Smooth muscle cell of the brain vasculature (primary cell): ENCODE data around the gene PCDHA10.
"Not testable (repeated sequence)": the region's sequence is repeated elsewhere in the genome, so short reads cannot be mapped to it uniquely, and the experiment has no call there.

Experiments used
- DNase-seq: peaks from one replicate; pipeline ENCODE4 v3.0.0-alpha.2; 2012; ENCODE audit warnings: low read depth, low spot score

PCDHA10 gene

GRCh38 chr5:140855772-140856674 is at the start of gene PCDHA10:
TSS of gene PCDHA10 (plus strand) at chr5:140855897. CDS start at chr5:140856049, 152 bp downstream.
- no peak for DNase-seq

DNA sequence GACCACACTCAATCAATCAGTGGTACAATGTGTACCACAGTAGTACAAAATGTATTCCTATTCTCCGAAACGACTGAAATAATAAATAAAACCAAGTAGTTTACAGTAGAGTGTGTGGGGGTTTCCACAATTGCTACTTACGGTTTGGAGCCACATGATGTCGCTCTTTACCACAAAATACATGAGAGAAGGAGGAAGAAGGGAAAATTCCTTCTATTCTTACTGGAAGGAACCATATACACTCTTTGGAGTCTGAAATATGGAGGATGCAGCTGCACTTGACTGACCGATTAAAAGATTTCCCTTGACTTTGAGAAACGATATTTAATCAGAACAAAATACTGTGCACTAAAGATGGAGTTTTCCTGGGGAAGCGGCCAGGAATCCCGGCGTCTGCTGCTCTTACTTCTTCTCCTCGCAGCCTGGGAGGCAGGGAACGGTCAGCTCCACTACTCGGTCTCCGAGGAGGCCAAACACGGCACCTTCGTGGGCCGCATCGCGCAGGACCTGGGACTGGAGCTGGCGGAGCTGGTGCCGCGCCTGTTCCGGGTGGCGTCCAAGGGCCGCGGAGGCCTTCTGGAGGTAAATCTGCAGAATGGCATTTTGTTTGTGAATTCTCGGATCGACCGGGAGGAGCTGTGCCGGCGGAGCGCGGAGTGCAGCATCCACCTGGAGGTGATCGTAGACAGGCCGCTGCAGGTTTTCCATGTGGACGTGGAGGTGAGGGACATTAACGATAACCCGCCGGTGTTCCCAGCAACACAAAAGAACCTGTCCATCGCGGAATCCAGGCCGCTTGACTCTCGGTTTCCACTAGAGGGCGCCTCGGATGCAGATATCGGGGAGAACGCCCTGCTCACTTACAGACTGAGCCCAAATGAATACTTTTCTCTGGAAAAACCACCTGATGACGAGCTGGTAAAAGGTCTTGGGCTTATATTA is 48.6 kb upstream of the PCDHA10 start, which contains the start of gene PCDHA4:
TSS of gene PCDHA4 (plus strand) at position 235 of the 942 bp plus-strand sequence.
- DNase-seq: no peak

GRCh38 chr5:140808241-140808888 is 47.3 kb upstream of the PCDHA10 start:
- not testable (repeated sequence) for DNase-seq

GRCh38 chr5:140808889-140809291 is 46.8 kb upstream of the PCDHA10 start:
- DNase-seq: no peak

DNA sequence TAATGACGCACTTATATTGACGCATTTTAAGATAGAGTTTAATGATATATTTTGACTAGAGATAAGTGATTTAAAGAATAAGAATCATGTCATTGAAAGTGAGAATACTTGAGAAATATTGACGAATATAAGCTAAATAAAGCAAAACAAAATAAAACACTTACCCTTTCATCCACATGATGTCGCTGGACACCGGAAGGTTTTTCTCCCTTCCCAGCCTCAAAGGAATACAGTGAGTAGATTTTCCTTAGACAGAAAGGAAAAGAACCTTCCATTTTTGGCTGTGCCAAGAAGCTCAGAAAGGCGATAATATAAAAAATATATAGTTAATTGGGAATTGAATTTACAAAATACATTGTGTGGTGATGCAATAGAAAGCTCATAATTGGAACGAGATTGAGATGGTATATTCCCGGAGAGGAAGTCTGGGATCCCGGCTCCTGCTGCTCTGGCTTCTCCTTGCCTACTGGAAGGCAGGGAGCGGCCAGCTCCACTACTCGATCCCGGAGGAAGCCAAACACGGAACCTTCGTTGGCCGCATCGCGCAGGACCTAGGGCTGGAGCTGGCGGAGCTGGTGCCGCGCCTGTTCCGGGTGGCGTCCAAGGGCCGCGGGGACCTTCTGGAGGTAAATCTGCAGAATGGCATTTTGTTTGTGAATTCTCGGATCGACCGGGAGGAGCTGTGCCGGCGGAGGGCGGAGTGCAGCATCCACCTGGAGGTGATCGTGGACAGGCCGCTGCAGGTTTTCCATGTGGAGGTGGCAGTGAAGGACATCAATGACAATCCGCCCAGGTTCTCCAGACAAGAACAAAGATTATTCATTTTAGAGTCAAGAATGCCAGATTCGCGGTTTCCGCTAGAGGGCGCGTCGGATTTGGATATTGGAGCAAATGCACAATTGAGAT is 34.1 kb upstream of the PCDHA10 start, which contains the start of gene PCDHA5:
TSS of gene PCDHA5 (plus strand) at position 239 of the 906 bp plus-strand sequence.
- no peak for DNase-seq

- DNase-seq: no peak
These were observed 33.4 kb upstream of the PCDHA10 start for GRCh38 chr5:140822281-140822629.

GRCh38 chr5:140822969-140823368 is 32.7 kb upstream of the PCDHA10 start:
- not testable (repeated sequence) for DNase-seq

DNA sequence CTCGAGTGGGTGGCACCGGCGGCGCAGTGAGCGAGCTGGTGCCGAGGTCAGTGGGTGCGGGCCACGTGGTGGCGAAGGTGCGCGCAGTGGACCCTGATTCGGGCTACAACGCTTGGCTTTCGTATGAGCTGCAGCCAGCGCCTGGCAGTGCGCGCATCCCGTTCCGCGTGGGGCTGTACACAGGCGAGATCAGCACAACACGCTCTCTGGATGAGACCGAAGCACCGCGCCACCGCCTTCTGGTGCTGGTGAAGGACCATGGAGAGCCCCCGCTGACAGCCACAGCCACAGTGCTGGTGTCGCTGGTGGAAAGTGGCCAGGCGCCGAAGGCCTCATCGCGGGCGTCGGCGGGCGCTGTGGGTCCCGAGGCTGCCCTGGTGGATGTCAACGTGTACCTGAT is 32.2 kb upstream of the PCDHA10 start:
- no peak for DNase-seq

DNA sequence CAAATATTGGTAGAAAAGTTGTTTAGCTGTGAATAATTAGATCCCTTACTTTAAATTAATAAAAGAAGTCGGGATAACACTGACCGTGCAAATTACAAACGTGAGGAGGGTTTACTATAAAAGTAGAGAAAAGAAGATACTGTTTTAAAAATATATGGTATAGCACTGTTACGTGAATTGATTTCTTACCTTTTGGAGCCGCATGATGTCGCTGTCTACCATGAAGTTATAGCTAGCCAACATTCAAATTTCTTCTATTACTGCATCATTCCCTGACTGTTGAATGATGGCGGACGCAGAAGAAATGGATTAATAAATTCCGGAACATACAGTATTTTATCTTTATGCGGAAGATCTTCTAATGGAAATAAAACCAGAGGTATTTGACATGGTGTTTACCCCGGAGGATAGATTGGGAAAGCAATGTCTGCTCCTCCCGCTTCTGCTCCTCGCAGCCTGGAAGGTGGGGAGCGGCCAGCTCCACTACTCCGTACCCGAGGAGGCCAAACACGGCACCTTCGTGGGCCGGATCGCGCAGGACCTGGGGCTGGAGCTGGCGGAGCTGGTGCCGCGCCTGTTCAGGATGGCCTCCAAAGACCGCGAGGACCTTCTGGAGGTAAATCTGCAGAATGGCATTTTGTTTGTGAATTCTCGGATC is 27.9 kb upstream of the PCDHA10 start, which contains the start of gene PCDHA6:
TSS of gene PCDHA6 (plus strand) at position 257 of the 658 bp plus-strand sequence. CDS start at position 389, 132 bp downstream.
- no peak for DNase-seq

- DNase-seq: no peak
These were observed 27.3 kb upstream of the PCDHA10 start for GRCh38 chr5:140828362-140828737.

DNA sequence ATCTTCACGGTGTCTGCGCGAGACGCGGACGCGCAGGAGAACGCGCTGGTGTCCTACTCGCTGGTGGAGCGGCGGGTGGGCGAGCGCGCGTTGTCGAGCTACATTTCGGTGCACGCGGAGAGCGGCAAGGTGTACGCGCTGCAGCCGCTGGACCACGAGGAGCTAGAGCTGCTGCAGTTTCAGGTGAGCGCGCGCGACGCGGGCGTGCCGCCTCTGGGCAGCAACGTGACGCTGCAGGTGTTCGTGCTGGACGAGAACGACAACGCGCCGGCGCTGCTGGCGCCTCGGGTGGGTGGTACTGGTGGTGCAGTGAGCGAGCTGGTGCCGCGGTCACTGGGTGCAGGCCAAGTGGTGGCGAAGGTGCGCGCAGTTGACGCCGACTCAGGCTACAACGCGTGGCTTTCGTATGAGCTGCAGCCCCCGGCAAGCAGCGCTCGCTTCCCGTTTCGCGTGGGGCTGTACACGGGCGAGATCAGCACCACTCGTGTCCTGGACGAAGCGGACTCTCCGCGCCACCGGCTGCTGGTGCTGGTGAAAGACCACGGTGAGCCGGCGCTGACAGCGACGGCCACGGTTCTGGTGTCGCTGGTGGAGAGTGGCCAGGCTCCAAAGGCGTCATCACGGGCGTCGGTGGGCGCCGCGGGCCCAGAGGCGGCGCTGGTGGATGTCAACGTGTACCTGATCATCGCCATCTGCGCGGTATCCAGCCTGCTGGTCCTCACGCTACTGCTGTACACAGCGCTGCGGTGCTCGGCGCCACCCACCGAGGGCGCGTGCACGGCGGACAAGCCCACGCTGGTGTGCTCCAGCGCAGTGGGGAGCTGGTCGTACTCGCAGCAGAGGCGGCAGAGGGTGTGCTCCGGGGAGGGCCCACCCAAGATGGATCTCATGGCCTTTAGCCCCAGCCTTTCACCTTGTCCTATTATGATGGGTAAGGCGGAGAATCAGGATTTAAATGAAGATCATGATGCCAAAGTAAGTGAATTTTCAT is 25.9 kb upstream of the PCDHA10 start:
- not testable (repeated sequence) for DNase-seq

- no peak for DNase-seq
These were observed 21.7 kb upstream of the PCDHA10 start, which contains the start of gene PCDHA7 for GRCh38 chr5:140833993-140834392. TSS of gene PCDHA7 (plus strand) at chr5:140834269. CDS start at chr5:140834384, 115 bp downstream.

DNA sequence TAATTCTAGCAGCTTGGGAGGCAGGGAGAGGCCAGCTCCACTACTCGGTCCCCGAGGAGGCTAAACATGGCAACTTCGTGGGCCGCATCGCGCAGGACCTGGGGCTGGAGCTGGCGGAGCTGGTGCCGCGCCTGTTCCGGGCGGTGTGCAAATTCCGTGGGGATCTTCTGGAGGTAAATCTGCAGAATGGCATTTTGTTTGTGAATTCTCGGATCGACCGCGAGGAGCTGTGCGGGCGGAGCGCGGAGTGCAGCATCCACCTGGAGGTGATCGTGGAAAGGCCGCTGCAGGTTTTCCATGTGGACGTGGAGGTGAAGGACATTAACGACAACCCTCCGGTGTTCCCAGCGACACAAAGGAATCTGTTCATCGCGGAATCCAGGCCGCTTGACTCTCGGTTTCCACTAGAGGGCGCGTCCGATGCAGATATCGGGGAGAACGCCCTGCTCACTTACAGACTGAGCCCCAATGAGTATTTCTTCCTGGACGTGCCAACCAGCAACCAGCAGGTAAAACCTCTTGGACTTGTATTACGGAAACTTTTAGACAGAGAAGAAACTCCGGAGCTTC is 21.2 kb upstream of the PCDHA10 start:
- not testable (repeated sequence) for DNase-seq

DNA sequence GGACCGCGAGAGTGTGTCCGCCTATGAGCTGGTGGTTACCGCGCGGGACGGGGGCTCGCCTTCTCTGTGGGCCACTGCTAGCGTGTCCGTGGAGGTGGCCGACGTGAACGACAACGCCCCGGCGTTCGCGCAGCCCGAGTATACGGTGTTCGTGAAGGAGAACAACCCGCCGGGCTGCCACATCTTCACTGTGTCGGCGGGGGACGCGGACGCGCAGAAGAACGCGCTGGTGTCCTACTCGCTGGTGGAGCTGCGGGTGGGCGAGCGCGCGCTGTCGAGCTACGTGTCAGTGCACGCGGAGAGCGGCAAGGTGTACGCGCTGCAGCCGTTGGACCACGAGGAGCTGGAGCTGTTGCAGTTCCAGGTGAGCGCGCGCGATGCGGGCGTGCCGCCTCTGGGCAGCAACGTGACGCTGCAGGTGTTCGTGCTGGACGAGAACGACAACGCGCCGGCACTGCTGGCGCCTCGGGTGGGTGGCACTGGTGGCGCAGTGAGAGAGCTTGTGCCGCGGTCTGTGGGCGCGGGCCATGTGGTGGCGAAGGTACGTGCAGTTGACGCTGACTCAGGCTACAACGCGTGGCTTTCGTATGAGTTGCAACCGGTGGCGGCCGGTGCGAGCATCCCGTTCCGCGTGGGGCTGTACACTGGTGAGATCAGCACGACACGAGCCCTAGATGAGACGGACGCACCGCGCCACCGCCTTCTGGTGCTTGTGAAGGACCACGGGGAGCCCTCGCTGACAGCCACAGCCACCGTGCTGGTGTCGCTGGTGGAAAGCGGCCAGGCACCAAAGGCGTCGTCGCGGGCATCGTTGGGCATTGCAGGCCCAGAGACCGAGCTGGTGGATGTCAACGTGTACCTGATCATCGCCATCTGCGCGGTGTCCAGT is 19.8 kb upstream of the PCDHA10 start:
- no peak for DNase-seq

DNA sequence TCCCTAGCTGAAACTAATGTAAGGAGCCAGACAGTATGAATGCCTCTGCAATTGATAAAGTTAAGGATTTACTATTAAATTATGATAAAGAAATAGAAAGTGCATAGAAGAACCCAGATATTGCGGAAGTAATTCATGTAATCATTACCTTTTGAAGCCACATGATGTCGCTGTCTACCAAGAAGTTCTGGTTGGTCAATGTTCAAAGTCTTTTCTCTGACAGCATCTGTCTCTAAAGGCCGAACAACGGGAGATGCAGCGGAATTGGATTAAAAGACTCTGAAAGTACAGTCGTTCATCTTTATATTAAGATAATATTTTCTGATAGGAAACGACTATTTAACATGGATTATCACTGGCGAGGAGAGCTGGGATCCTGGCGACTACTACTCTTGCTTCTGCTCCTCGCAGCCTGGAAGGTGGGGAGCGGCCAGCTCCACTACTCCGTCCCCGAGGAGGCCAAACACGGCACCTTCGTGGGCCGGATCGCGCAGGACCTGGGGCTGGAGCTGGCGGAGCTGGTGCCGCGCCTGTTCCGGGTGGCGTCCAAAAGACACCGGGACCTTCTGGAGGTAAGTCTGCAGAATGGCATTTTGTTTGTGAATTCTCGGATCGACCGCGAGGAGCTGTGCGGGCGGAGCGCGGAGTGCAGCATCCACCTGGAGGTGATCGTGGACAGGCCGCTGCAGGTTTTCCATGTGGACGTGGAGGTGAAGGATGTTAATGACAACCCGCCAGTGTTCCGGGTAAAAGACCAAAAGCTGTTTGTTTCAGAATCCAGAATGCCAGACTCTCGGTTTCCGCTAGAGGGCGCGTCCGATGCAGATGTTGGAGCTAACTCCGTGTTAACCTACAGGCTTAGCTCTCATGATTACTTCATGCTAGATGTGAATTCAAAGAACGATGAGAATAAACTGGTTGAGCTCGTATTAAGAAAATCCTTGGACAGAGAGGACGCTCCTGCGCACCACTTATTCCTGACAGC is 14.4 kb upstream of the PCDHA10 start, which contains the start of gene PCDHA8:
TSS of gene PCDHA8 (plus strand) at position 210 of the 985 bp plus-strand sequence. CDS start at position 345, 135 bp downstream.
- DNase-seq: no peak
